SKM-1 treated with dmso at 0.1 percent for 144 hours (cell line): ENCODE results near the gene DTNBP1.

Experiments
- DNase-seq: peaks from one replicate; lab custom pipeline; 2025; ENCODE audit not compliant: unreplicated experiment; lab: John Stamatoyannopoulos, UW

Gene DTNBP1

DNA sequence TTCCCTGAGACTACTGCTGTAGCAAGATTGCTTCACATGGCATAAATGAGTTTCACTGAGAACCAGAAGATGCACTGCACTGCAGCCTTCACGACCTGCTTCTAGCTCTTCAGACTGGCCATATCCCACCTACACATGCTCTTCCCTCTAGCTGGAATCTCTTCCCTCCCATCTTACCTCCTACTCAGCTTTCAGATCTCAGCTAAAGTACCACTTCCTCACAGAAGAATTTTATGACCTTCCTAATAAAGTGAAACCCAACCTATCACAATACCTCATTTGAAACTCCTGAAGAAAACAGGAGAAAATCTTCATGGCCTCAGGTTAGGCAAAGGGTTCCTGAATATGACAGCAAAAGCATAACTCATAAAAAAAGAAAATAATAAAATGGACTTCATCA is 99.9 kb downstream of the DTNBP1 start:
- DNase-seq: no peak

DNA sequence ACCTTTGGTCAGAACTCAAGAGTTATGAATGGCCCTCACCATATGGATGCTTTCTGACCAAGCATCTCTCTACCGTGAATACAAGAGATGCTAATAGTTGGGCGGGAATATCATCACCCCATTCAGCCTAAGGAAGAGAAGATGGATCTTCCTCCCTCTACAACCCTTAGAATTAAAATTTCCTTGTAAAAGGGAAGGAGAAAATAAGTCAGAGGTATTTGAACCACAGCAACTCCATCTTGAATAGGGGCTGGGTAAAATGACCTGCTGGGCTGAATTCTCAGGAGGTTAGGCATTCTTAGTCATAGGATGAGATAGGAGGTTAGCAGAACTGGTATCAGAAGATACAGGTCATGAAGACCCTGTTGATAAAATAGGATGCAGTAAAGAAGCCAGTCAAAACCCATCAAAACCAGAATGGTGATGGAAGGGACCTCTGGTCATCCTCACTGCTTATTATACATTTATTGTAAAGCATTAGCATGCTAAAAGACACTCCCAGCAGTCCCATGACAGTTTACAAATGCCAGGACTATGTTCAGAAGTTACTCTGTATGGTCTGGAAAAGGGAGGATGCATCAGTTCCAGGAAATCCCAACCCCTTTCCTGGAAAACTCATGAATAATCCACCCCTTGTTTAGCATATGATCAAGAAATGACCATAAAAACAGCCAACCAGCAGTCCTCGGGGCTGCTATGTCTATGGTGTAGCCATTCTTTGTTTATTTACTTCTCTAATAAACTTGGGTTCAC is 101.2 kb downstream of the DTNBP1 start:
- no peak for DNase-seq

DNA sequence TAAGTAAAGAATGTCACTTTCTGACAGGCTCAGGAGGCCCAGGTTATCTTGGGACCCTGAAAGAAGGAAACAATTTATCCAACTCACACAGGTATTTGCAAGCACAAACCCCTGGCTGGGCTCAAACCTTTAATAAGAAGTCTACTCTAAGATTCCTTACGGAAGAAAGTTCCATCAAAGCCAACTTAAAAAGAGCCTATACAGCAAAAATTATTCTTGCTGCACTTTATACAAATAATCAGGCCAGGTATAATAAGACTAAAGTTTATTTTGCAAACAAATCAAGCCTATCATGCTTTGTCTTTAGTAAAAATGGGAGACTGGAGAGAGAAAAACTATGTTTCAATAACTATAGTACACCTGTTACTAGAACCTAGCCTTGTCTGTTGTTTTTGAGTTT is 102.1 kb downstream of the DTNBP1 start:
- DNase-seq: no peak

DNA sequence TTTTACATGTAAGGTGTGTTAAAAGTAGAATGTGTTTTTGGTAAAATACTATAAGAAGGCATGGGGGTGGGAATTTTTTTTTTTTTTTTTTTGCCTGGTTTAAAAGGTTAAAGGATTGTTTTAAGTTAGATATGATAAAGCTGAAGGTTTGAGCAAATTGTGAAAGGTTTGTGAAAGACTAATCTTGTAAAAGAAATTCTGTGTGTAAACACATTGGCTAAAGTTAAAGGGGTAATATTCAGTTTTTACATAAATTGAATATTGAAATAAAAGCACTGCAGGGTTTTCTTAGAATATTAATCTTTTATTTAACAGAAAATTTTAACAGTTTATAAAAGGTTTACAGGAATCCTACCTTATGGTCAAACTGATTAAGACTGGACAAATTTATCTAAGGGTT is 105.7 kb downstream of the DTNBP1 start:
- no peak for DNase-seq

DNA sequence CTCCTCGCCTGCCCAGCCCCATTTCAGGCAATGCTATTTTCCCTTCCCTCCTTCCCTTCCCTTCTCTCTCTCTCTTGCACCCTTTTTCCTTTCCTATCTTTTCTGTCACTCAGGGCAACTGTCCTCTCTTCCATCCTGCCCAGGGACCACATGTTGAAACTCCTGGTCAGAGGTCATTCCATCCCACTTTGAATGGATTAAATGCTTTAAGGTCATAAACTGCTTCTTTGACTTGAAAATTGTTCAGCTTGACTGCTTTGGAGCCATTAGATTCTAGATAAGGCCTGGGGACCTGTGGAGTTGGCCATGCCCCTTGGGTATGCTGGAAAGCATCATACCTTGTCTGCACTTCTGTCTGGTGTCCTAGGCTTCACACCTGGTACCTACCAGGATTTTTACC is 106.1 kb downstream of the DTNBP1 start:
- no peak for DNase-seq

DNA sequence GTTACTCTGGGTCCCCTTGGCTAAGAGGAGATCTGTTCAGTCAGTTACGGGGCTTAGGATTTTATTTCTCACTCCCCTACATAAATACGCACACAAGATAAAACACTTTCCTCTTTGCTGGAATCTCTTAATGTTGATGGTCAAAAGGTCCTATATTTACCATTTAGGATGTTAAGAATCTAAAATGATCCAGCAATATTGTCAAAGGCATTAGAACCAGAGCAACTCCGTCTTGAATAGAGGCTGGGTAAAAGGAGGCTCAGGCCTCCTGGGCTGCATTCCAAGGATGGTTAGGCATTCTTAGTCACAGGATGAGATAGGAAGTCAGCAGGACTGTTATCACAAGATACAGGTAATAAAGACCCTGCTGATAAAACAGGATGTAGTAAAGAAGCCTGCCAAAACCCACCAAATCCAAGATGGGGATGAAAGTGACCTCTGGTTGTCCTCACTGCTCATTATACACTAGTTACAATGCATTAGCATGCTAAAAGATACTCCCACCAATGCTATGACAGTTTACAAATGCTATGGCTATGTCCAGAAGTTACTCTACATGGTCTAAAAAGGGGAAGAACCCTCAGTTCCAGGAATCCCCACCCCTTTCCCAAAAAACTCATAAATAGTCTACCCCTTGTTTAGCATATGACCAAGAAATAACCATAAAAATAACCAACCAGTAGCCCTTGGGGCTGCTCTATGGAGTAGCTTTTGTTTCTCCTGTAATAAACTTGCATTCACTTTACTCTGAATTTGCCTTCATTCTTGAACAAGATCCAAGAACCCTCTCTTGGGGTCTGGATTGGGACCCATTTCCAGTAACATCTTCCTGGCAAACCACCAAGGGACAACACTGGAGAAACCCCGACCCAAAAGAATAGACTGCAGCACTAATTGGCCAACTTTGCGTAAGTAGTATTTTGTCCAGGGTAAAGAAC is 107.5 kb downstream of the DTNBP1 start:
- DNase-seq: no peak

DNA sequence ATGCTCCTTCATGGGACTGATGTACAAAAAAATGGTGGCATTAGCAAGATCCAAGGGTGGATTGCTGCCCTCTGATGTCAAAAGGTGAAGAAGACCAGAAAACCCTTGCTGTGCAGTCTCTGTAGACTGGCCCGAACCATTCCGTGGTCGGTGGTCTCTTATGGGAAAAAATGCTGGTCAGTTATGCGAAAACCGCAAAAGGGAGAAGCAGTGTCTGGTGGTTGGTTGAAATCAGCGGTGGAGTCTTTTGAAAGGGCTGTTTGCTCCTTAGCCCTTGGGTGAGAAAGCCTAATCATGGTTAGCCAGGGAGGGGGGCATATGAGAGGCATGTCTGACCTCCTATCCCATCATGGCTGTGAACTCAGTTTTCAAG is 108.1 kb downstream of the DTNBP1 start:
- no peak for DNase-seq

DNA sequence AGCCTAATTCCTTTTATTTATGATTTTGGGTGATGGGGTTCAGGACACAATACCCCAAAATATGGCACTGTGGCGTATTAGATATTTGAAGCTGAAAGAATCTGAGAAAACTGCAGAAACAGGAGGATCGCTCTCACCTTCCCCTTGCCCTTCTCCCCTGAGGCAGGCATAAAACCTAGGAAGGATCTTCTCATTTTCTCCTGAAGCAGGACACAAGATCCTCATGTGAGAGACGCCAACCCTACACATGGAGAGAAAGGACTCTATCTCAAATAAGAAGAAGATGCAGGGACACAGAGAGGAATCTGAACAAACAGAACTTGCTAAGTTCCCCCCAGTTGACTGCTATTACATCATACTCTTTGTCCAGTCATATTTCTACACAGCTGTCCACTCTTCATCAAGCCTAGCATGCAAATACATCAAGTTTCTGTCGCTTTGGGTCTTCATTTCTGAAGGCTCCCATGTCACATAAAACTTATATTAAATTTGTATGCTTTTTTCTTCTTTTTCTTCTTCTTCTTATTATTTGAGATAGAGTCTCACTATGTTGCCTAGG is 109.0 kb downstream of the DTNBP1 start:
- DNase-seq: no peak

DNA sequence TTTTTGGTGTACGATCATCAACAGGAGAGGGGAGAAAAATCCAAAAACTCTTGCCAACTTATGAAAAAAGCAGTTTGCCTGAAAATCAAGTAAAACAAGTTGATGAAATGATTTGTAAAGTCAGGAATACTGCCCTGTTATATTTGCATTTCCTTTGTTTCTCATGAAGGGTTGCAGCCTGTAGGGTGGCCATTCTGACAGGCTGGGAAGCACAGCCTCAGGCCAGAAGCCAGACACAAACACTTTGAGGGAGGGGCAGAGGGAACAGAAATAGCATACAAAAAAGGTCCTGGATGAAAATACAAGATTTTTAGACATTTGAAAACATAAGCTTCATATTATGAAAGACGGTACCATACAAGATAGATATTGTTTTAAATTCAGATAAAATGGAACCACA is 109.8 kb downstream of the DTNBP1 start:
- no peak for DNase-seq

DNA sequence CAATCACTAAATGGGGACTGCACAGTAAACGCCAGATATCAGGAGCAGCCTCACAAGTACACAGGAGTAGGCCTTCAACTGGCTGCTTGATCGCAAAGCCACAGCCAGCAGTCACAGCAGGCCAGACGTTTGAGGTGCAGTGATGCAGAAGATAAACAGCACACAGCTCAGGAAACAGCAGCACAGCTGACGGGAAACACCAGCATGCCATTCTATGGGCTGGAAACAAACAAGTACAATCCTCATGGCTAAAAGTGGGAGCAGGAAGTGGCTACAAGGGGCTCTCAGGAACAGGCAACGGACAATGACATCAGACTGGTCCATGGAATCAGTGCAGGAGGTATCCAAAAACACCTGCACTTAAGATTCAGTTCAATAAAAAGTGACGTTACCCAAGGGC is 111.0 kb downstream of the DTNBP1 start:
- DNase-seq: no peak

DNA sequence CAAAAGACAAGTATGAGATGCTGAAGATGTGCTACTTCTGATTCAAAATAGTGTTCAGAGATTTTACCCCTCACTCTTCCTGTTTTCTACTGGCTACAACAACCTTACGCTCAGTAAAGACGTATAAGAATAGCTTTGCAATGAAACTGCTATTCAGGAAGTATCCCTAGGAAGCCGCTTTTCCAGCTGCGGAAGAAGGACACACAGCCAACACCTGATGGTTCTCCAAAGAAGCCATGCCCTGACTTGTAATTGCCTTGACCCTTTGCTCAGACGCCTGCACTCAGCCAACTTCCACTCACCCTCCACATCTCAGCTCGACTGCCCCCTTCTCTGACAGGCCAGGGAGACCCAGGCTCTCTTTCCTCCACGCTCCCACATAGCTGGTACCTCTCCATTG is 111.6 kb downstream of the DTNBP1 start:
- DNase-seq: no peak

DNA sequence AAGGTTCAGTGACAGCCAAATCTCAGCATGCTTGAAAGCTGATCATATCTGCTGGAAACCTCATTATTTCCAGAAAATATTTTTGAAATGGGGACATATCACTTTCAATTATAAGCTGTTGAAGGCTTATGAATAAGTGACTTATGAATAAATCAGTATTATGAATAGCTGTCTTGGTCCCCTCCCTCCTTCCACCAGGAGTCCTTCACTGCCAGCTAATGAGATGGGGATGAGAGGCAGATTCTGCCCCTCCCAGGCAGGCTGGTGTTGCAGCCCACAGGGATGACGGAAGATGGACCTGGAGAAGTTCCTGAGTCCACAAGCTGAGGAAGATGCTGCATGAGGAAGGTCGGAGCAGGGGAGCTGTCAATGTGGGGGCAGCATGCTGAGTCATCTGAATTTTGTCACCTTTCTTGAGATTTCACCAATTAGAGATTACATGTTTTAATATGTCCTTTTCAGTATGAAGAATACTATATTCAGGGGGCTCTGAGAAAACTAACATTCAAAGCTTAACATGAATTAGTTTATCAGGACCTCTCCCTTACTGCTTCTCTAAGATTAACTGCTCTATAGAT is 112.2 kb downstream of the DTNBP1 start:
- no peak for DNase-seq

DNA sequence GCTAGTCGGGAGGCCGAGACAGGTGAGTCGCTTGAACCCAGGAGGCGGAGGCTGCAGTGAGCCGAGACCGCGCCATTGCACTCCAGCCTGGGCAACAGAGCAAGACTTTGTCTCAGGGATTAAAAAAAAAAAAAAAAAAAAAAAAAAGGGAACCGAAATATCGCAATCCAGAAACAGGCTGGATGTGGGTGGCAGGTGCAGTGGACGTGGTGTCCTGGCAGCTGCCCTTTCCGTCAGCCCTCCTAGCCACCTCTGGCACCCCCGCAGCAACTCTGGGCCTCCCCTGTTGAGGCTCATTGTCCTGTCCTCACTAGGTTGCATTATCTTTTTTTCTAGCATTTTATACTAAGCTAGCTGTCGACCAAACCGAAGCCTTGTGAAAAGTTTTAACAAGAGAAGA is 113.5 kb downstream of the DTNBP1 start:
- DNase-seq: no peak

DNA sequence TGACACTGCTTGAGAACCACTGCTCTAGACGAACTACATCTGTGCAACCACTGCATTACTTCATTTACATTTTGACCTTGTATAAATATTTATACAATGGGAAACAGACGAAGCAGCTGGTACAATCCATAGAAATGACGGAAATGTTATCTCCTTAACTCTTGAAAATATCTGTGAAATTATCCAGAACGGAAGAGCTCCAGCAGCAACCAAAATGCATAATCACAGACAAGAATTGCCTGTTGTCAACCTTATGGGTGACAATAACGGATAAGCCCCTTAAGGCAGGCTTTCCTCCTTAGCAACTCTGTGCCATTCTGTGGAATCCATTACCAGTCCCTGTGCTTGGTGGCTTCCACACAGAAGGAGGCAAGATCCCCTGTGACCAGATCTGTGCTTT is 115.4 kb downstream of the DTNBP1 start:
- no peak for DNase-seq

DNA sequence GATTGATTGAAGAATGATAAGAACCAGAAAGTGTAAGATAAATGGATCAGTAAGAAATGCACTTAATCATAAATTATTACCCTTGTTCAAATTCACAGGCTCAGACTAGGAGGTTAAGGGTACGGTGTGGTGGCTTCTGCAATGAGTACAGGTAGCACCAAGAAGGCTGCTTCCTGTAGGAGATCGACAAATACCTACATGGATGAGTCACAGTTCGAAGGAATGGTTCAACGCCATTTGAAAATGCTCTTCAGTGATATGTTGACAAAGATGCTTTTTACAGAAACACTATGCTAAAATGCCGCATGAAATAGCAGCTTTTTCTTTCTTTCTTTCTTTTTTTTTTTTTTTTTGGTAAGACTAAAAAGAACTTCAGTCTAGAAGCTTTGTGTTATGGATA is 116.2 kb downstream of the DTNBP1 start:
- DNase-seq: no peak

DNA sequence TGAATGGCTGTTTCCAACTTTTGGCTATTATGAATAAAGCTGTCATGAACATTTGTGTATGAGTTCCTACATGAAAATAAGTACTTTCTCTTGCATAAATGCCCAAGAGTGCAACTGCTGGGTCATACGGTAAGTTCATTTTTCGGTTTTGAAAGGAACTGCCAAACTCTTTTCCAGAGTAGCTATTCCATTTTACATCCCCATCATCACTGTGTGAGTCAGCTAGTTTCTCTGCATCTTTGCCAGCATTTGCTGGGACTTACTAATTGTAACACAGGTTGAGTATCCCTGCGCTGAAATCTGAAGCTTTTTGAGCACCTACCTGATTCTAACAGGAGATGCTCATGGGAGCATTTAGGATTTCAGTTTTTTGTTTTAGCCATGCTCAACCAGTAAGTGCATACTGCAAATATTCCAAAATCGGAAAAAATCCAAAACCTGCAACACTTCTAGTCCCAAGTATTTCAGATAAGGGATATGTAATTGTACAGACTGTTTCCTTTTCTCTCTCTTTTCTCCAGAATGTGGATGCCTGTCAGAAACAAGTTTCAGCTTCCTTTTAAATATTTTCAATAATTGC is 118.4 kb downstream of the DTNBP1 start:
- no peak for DNase-seq

DNA sequence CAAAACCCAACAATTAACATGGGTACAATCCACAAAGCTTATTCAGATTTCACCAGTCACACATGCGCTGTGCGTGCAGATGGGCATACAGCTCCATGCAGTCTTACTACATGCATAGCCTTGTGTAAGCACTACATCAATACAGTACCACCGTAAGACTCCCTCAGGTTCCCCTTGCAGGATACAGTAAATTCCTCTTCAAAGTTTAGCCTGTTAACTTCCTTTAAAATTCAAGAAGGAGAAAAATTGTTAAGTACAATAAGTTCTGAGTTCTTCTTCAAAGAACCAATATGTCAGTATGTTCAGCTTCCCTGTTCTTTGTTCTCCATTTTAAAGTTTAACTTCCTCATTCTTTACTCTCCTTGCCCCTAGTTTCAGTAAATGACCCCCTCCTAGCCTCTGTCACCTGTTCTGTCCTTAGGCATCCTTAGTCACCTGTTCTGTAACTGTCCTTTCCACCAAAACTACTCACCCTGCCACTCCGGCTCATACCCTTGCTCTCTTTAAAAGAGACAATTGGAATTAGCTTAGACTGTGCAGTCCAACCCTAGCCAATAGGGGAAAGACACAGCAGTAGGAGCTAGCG is 119.4 kb downstream of the DTNBP1 start:
- peak; percentile 44 for DNase-seq

DNA sequence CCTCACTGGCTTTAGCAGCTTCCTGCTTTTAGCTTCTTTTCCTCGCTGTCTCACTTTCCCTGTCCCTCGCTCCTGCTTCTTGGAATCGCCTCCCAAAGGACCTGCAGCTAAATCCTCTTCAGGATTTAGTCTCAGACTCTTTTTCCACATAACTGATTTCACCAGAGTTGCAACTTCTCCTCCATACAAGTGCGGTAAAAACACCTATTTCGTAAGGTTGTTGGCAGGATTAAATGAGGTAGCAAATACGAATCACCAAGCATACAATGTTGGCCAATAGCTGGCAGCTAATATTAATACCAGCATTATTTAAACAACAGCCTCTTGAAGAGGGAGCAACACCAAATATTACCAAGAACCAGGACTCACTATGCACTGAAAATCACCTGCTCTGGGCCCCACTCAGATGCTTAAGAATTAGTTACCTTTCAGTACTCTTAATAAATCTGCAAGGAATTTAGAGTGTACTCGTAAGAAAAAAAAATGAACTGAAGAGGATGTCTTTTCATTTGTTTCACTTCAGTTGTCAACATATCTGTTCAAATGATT is 123.0 kb downstream of the DTNBP1 start:
- DNase-seq: peak; percentile 32

DNA sequence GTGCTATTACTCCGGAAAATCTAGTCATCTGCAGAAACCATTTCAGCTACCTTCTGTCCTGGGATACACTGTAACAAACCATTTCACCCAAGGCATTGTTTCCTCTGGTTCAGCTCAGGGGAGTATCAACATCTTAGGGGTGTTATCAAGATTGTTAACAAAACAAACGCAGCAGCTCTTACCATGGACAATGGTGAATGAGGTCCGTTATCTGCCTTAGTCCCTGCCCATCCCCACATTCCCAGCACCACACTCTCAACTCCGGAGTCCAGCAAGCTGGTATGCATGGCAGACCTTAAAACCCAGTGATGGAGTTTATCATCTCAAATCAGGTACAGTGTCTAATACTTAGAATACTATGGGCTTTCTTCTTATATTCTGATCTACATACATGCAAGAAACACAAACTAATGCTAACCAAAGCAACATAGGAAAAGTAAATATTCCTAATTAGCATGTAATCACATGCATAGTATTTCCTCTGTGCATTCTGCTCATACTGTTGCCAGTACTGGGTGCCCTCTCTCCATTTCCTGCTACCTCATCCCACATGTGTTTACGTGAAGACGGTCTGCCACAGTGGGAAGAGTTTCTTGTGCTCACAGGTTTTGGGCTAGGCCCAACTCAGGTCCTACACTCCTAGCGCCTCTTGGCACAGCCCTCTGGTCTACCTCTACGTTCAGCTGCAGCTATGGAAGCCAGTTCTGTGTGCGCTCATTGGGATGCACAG is 123.9 kb downstream of the DTNBP1 start:
- no peak for DNase-seq

DNA sequence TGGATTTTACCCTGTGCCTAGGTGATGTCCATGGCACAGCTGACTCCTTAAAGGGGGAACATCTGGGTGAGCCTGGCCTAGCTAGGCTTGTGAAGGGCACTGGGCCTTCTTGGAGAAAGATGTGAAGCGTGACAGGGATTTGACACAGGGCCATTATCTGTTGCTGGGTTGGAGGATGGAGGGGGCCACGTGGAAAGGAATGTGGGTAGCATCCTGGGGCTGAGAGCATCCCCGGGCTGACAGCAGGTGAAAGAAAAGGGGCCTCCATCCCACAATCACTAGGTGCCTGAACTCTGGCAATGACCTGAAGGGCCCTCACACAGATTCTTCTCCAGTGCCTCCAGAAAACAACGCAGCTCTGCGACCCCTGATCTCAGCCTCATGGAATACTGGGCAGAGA is 124.7 kb downstream of the DTNBP1 start:
- DNase-seq: no peak
